GM12801 (cell line): ENCODE results near the gene ATG2B.

Source experiments
- TF ChIP-seq, protein P1 (sequence below): IDR thresholded peaks from one replicate; pipeline ENCODE4 v1.5.1; 2011; ENCODE audit warnings: control low read depth; ENCODE audit not compliant: insufficient read length; ENCODE audit errors: extremely low read depth

ATG2B gene

DNA sequence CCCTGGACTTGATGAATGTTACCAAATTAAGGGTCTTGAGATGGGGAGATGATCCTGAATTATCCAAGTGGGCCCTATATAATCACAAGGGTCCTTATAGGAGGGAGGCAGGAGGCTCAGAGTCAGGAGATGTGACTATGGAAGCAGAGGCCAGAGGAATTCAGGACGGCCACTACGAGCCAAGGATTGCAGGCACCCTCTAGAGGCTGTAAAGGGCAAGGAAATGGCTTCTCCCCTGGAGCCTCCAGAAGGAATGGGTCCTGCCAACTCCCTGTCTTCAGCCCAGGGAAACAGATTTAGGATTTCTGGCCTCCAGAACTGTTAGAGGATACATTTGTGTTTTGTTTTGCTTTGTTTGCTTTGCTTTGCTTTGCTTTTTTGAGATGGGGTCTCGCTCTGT lies 98.3 kb downstream of the ATG2B start:
- TF ChIP-seq, protein P1, sequence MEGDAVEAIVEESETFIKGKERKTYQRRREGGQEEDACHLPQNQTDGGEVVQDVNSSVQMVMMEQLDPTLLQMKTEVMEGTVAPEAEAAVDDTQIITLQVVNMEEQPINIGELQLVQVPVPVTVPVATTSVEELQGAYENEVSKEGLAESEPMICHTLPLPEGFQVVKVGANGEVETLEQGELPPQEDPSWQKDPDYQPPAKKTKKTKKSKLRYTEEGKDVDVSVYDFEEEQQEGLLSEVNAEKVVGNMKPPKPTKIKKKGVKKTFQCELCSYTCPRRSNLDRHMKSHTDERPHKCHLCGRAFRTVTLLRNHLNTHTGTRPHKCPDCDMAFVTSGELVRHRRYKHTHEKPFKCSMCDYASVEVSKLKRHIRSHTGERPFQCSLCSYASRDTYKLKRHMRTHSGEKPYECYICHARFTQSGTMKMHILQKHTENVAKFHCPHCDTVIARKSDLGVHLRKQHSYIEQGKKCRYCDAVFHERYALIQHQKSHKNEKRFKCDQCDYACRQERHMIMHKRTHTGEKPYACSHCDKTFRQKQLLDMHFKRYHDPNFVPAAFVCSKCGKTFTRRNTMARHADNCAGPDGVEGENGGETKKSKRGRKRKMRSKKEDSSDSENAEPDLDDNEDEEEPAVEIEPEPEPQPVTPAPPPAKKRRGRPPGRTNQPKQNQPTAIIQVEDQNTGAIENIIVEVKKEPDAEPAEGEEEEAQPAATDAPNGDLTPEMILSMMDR, result no peak

DNA sequence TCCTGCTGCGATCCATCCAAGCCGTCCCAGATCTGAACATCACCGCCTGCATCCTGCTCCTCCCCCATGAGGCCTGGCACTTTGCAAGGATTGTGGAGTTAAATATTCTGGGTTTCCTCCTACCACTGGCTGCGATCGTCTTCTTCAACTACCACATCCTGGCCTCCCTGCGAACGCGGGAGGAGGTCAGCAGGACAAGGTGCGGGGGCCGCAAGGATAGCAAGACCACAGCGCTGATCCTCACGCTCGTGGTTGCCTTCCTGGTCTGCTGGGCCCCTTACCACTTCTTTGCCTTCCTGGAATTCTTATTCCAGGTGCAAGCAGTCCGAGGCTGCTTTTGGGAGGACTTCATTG lies 99.0 kb downstream of the ATG2B start:
- TF ChIP-seq, protein P1, result no peak

GRCh38 chr14:96263347-96264199 lies 99.6 kb downstream of the ATG2B start:
- TF ChIP-seq, protein P1, result no peak

DNA sequence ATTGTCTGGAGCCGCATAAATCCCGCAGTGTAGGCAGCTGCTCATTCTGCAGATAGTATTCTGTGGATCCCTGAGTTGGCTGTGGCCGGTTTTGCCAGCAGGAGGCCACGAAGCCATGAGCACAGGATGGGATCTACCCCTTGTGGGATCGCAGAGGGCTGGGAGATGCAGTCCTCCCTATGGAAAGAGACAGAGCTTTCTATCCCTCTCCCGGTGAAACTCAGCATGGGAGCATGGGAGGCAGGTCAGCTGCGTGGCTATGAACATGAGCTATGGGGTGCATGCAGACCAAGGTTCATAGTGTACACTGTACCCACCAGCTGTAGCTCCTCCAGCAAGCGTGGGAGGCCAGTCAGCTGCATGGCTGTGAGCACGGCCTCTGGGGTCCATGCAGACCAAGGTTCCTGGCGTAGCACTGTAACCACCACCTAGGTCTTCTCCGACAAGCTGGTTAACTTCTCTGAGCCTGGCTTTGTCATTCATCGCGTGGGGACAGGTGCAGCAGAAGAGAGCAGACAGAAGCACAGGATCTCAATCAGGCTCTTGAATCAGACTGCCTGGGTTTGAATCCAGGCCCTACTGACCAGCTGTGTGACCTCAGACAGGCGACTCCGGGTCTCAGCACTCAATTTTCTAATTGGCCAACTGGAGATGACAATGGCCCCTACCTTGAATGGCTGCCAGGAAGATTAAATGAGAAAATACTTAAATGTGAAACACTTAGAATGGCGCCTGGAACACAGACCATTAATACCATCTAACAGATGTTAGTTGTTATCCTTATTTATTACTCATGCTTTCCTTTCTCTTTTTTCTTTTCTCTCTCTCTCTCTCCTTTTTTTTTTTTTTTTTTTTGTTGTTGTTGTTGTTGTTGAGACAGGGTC lies 101.1 kb downstream of the ATG2B start:
- TF ChIP-seq, protein P1, result no peak

GRCh38 chr14:96261053-96261452 lies 102.1 kb downstream of the ATG2B start:
- TF ChIP-seq, protein P1, result no peak

DNA sequence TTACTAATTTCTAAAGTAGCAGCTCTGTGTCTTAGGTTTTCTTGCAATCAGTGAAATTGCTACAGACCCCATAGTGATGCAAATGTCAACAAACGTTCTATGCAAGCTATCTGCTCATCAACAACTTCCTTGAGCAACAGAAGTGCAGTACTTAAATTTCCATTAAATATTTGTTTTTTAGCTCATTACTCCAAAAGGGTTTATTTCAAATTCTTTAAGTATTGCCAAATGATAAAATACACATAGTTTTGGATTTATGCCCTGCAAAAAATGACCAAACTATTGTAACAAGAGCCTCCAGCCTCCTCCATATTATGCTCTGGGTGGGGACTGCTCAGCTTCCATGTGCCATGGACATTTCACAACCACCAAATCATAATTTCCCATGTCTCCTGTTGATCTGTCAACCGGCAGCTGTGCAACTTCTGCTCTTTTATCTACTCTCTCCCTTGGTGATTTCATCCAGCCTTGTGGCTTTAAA lies 102.8 kb downstream of the ATG2B start:
- TF ChIP-seq, protein P1, result no peak

DNA sequence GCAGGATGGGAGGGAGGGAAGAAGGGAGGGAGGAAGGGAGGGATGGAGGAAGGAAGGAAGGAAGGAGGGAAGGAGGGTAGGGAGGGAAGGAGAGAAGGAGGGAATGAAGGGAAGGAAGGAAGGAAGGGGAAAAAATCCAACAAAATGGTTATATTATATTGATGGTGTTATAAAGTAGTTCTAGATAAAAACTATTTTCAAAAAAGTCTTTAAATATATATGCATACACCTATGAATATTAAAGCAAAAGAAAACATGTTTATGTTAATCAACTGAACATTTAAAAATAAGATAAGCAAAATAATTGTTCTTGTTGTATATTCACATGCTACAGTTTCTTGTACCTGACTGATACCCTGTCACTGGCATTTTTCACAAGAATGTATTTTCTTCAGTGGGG lies 105.2 kb downstream of the ATG2B start:
- TF ChIP-seq, protein P1, result no peak
